GM21786 (cell line): ENCODE data around the gene GAS7.

Source experiments
- ATAC-seq: cut with Tn5 transposase; IDR thresholded peaks from one replicate; pipeline ENCODE4 v1.9.1; 2021; ENCODE audit not compliant: unreplicated experiment

Gene GAS7

GRCh38 chr17:9956474-9957131, 241.8 kb downstream of the GAS7 start:
- no peak for ATAC-seq

GRCh38 chr17:9953492-9953891, 244.9 kb downstream of the GAS7 start:
- ATAC-seq, result no peak

- ATAC-seq, result no peak
Measured at GRCh38 chr17:9951803-9952202, 246.6 kb downstream of the GAS7 start.

GRCh38 chr17:9948928-9949327, 249.5 kb downstream of the GAS7 start:
- no peak for ATAC-seq

GRCh38 chr17:9944704-9945103, 253.7 kb downstream of the GAS7 start:
- ATAC-seq, result no peak

GRCh38 chr17:9943343-9943742, 255.1 kb downstream of the GAS7 start:
- no peak for ATAC-seq

GRCh38 chr17:9942885-9943284, 255.5 kb downstream of the GAS7 start:
- no peak for ATAC-seq

DNA sequence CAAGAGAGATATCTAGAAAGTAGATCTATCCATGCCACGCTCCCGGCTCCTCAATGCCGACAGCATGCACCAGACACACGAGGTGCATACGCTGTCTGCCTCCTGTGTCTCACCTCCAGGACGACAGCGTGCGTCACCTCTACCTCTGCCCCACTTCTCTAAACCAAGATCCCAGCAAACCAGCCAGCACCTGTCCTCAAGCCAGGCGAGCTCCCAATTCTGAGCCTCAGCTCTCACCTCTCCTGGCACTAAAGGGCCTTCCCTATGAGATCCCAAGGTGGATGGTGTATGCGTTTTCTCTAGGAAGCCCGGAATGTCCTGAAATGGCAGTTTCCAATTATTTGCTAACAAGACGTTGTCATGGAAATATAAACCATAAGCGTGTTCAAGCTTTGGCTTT, 257.1 kb downstream of the GAS7 start:
- ATAC-seq, result no peak

GRCh38 chr17:9940841-9941240, 257.6 kb downstream of the GAS7 start:
- no peak for ATAC-seq

DNA sequence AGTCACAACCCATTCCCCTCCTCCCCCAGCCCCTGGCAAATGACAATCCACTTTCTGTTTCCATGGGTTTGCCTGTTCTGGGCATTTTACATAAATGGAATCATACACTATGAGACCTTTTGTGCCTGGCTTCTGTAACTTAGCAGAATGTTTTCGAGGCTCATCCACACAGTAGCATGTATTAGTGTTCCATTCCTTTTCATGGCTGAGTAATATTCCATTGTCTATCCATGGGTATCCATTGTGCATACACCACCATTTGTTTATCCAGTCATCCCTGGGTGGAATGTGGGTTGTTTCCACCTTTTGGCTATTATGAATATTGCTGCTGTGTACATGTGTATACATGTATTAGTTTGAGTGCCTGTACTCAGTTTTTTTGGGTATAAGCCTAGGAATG, 259.6 kb downstream of the GAS7 start:
- no peak for ATAC-seq

GRCh38 chr17:9937901-9938300, 260.5 kb downstream of the GAS7 start:
- no peak for ATAC-seq

GRCh38 chr17:9937241-9937761, 261.1 kb downstream of the GAS7 start:
- no peak for ATAC-seq

DNA sequence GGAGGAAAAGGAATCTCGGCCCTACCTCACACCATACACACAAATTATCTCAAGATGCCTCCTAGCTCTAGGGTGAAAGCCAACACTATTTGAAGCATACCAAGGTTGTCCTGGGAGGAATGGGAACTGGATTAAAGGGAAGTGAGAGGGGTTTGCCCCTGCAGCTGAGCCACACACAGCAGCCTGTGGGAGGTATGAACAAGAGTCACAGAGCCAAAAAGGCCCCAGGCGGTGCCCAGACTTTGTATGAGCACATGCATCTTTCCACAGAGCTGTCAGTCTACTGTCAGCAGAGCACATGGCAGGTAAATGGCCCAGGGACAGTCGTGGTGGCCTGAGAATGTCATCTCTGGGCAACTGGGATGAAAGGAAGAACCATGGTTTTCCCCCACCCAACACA, 262.3 kb downstream of the GAS7 start:
- ATAC-seq, result no peak

GRCh38 chr17:9935408-9935807, 263.0 kb downstream of the GAS7 start:
- ATAC-seq, result no peak

DNA sequence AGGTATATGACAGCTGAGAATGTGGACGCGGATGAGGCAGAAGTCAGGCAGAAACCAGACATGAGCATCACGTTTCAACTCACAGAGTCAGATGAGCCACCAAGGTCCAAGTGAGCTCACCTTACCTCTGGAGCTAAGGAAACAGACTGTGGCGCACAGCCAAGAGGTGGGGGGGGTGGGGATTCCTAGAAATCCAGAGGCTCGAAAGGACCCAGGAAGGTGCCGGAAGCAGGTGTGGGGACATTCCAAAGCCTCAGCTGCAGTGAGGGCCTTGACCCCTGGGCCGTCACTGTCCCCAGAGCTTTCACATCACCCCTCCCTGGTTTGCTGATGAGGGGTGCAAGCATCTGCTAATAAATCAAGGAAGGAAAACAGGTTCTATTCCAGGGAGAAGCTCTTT, 264.1 kb downstream of the GAS7 start:
- ATAC-seq, result no peak

DNA sequence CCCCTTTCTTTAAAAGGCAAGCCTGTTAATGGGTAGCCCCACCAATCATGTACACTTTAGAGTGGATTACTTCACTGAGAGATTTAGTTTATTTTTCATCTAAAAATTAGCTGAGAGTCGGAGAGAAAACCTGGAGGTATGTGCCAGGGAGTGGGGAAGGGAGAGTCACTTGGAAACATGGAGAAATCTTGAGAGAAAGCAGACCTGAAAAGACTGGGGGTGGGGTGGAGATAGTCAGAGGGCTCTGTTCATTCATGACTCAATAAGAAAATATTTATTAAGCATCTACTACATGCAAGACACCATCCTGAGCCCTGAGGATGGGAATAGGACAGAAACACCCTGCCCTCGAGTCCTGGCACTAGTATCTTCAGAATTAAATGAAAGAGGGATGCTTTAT, 265.9 kb downstream of the GAS7 start:
- ATAC-seq, result no peak

DNA sequence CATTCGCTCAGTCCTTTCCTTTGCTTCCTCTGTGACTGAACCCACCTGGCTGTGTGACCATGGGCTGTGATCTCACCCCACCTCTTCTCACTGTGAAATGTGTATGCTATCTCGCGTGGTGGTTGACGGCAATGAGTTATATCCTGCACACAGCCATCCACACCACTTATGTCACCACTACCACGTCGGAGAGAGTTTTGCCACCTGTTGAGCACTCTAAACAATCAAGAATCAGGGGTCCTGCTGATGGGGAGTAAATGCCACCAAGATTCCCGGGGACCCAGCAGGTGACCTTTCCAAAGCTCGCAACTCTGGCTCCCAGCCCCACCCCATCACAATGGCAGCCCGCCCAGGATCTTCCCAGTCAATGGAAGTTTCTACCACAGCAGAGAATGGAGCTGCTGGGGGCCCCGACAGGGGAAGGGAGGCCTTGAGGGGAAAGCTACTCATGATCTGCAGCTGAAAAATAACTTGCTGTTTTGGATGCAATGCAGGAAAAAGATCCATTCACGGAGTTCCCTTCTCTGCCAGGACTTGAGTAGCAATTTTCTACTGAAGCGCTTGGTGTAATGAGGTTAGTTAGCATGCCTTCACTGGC, 267.2 kb downstream of the GAS7 start:
- no peak for ATAC-seq

DNA sequence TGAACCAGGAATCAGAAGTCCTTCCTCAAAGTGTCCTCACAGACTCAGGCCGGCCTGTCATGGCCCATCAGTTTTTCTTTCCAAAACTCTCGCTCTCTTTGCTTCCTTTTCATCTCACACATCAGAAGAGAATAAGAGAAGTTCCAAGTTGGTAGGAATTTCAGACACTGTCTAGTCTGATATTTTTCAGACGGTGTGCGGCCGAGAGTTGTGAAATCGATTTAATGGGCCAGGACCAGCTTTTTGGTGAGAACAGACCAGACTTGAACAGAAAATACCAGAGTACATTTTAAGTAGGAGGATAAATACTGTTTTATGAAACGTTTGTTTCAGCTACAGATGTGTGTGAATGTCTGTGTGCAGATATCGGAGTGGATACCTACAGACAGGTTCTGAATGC, 268.5 kb downstream of the GAS7 start:
- ATAC-seq, result no peak

GRCh38 chr17:9928601-9929333, 269.6 kb downstream of the GAS7 start:
- ATAC-seq, result no peak

DNA sequence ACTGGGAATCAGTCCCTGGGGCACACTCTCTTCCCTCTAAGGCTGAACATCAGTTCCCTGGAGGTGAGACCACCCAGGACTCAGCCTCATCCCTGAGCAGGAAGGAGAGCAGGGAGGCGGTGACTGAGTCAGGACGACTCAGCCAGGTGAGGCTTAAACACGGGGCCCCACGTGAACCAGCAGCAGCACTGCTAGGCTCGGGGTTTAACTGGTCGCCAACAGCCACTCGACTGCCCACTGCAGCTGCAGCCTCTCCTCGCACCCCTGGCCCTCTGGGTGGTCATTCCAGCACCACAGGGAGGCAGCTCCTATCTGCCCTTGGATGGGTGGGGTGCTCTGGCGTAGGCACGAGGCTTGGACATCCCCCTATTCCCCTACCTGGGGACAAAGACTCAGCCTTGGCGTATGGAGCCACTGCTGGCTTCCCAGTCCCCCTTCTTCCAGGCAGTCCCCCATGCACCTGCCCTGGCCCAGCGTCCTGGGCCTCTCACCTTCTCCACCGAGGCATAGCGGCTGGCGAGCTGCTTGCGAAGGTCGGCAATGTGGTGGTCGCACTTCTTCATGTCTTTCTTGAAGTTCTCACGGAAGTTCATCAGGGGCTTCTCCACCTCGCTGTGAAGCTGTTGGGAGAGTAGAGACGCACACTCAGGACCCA, 272.1 kb downstream of the GAS7 start:
- ATAC-seq, result no peak

- no peak for ATAC-seq
Measured at GRCh38 chr17:9925457-9925856, 272.9 kb downstream of the GAS7 start.

GRCh38 chr17:9924735-9925191, 273.6 kb downstream of the GAS7 start:
- peak; percentile 56 for ATAC-seq
